Vagina (tissue), 2 donors: Measurements from ENCODE around the gene DCUN1D4.

Experiments
- POLR2AphosphoS5 ChIP-seq, 2 donors: sonication (generic); formaldehyde crosslinking; IDR thresholded peaks; one replicate each; pipeline ENCODE4 v1.9.0; 2017; ENCODE audit warnings: antibody characterized with exemption in 2 of 2, mild to moderate bottlenecking in 2 of 2, low read depth in 1 of 2; ENCODE audit not compliant: insufficient read depth in 1 of 2
- TF ChIP-seq, protein P1 (sequence below), 3 experiments: fragments of 450-650 bp in 2 of 3; fragments of 200-600 bp in 1 of 3; sonication (generic) in 1 of 3; IDR thresholded peaks; one replicate each; pipeline ENCODE4 v1.5.1; 2017 to 2019; ENCODE audit warnings: antibody characterized with exemption in 3 of 3, mild to moderate bottlenecking in 2 of 3, moderate library complexity in 2 of 3

DNA sequence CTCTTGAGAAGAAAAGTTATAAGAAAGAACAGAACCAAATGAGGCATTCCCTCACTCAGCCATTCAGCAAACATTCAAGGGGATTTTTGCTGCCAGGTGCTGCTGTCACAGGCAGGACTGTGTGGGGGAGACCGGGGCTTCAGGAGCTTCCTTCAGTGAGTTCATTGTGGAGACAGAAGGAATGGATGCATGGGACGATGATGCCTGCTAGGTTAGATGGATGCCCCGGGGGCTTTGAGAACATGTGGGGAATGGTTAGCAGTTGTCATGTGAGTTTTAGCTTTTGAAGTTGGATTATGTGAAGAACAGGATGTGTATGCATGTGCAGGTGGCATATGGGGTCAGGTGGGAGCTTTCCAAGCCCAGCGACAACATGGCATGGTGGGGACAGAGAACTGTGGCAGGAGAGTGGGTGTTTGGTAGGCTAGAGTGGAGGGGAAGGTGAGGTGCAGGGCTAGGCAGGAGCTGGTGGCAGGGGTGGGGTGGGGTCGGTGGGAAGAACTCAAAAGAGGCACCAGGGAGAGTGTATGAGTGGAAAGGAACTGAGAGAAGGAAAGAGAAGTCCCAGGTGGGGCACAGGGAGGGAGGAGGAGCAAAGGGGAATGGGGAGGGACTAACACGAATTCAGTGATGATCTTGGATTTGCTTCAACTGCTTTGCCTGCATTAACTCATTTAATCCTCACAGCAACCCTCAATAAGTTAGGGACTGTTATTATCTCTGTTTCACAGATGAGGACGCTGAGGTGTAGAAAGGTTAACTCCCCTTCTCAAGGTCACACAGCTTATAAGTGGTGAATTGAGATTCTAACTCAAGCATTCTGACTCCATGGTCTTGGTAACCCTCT lies 8.4 kb downstream of the DCUN1D4 start:
- TF ChIP-seq POLR2AphosphoS5 (IDR thresholded peaks at IDR 0.05; ENCODE audit: insufficient read depth in 1 of 2, low read depth in 1 of 2) = no peak
- TF ChIP-seq, protein P1, sequence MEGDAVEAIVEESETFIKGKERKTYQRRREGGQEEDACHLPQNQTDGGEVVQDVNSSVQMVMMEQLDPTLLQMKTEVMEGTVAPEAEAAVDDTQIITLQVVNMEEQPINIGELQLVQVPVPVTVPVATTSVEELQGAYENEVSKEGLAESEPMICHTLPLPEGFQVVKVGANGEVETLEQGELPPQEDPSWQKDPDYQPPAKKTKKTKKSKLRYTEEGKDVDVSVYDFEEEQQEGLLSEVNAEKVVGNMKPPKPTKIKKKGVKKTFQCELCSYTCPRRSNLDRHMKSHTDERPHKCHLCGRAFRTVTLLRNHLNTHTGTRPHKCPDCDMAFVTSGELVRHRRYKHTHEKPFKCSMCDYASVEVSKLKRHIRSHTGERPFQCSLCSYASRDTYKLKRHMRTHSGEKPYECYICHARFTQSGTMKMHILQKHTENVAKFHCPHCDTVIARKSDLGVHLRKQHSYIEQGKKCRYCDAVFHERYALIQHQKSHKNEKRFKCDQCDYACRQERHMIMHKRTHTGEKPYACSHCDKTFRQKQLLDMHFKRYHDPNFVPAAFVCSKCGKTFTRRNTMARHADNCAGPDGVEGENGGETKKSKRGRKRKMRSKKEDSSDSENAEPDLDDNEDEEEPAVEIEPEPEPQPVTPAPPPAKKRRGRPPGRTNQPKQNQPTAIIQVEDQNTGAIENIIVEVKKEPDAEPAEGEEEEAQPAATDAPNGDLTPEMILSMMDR (IDR thresholded peaks at IDR 0.05) = no peak
